22Rv1 (cell line): ENCODE data around the gene TGM2.

Source experiments
- CTCF ChIP-seq: fragments of 450-650 bp; IDR thresholded peaks from 2 replicates; pipeline ENCODE4 v1.5.1; 2017; ENCODE audit warnings: mild to moderate bottlenecking
- ZFX ChIP-seq: fragments of 450-650 bp; IDR thresholded peaks from 2 replicates; pipeline ENCODE4 v1.6.1; 2017; ENCODE audit warnings: antibody characterized with exemption, borderline replicate concordance

GRCh38 chr20:38202982-38203293 lies 37.9 kb upstream of the TGM2 start:
- TF ChIP-seq CTCF (no peak), ZFX (no peak)
